AG09319 (cell line): Measurements from ENCODE around the gene SERPINA4.

Experiments used
- DNase-seq: peaks from one replicate; pipeline ENCODE4 v3.0.0-alpha.2; 2010; ENCODE audit warnings: low read depth; ENCODE audit errors: extremely low read depth
- CTCF ChIP-seq: IDR thresholded peaks from 2 replicates; pipeline ENCODE4 v1.5.1; 2011; ENCODE audit warnings: low read depth, mild to moderate bottlenecking, inconsistent platforms, low read length, moderate library complexity

Gene SERPINA4

GRCh38 chr14:94593376-94593748, 32.1 kb downstream of the SERPINA4 start:
- no peak for TF ChIP-seq CTCF
- DNase-seq: no peak

DNA sequence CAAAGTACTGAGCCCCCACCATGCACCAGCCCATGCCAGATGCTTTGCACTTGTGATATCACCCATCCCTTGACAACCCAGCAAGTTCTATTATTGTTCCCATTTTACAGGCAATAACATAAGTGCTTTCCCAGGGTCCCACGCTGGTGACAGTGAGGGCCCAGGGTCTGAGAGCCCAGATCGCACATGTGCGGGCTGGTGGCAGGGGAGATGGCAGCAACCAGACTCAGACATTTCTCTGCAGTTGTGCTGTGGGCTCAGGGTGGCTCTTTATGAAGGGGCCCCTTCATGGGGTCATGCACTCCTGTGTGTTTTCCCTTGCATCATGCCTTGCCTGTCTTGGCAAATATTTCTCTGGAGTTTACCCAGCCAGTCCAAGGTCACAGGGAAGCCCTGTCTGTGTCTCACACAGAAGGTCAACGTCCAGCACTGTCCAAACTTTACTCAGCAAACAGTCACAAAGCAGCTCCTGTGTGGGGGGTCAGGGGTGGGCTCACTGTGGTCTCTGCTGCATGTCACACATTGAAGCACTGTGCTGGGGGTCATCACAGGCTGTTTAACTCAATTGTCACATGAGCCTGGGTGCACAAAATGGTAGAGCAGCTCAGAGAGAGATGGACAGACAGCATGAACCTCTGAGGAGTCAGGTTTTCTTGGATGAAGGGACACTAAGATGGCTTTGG, 32.6 kb downstream of the SERPINA4 start:
- no peak for TF ChIP-seq CTCF
- no peak for DNase-seq

GRCh38 chr14:94594441-94594840, 33.2 kb downstream of the SERPINA4 start:
- DNase-seq: no peak
- no peak for TF ChIP-seq CTCF

- no peak for TF ChIP-seq CTCF
- no peak for DNase-seq
Observed at GRCh38 chr14:94595912-94596311, 34.7 kb downstream of the SERPINA4 start.

DNA sequence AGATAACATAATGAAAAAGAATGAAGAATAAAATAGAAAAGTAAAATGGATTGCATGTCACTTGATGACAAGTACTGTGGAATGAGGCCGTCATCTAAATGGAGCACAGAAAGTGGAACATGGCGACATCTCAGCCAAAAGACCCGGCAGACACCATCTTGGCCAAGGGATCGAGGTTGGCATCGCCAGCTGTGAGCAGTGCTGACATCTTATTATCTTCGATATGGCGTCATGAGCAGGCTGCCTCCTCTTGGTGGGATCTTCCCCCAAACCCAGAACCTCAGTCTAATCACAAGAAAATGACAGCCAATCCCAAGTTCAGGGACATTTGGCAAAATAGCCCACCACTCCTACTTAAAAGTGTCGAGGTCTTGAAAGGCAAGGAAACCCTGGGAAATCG, 35.1 kb downstream of the SERPINA4 start:
- no peak for DNase-seq
- no peak for TF ChIP-seq CTCF

GRCh38 chr14:94597788-94598187, 36.5 kb downstream of the SERPINA4 start:
- TF ChIP-seq CTCF: no peak
- DNase-seq: no peak

GRCh38 chr14:94598506-94598815, 37.2 kb downstream of the SERPINA4 start:
- DNase-seq: no peak
- TF ChIP-seq CTCF: no peak
